Right lobe of liver (tissue), 6 donors: ENCODE results near the gene H6PD. TPM values are rescaled to one million over a fixed set of nuclear protein-coding genes. Genes with fewer than 3 reads are reported as not detected.

Source experiments
- ATAC-seq, 4 donors: fragments of 200-7000 bp; cut with Tn5 transposase; one replicate each; pipeline ENCODE4 v1.9.1; 2020; ENCODE audit warnings: mild to moderate bottlenecking in 4 of 4, moderate library complexity in 4 of 4
- DNase-seq, 3 donors: peaks; one replicate each; pipeline ENCODE4 v3.0.0-alpha.2; 2020
- H3K27ac ChIP-seq, 3 donors: fragments of 200-600 bp; one replicate each; pipeline ENCODE4 v1.8.0; 2022
- H3K27me3 ChIP-seq, 2 donors: fragments of 200-600 bp; one replicate each; pipeline ENCODE4 v1.8.0; 2022
- H3K36me3 ChIP-seq, 4 donors: fragments of 200-600 bp; sonication (generic) in 1 of 4; one replicate each; pipeline versions ENCODE4 v1.5.1 to v1.8.0; 2017 to 2022; ENCODE audit warnings: control low read depth in 1 of 4
- H3K4me1 ChIP-seq, 4 donors: fragments of 200-600 bp; sonication (generic) in 1 of 4; one replicate each; pipeline versions ENCODE4 v1.5.1 to v1.8.0; 2017 to 2022; ENCODE audit warnings: control low read depth in 1 of 4
- H3K4me3 ChIP-seq, 3 donors: fragments of 200-600 bp; one replicate each; pipeline ENCODE4 v1.8.0; 2022
- H3K9me3 ChIP-seq, 4 donors: fragments of 200-600 bp; sonication (generic) in 1 of 4; one replicate each; pipeline versions ENCODE4 v1.5.1 to v1.8.0; 2017 to 2022; ENCODE audit warnings: control low read depth in 1 of 4
- CTCF ChIP-seq, 4 donors: fragments of 200-600 bp in 3 of 4; fragments of 450-650 bp in 1 of 4; IDR thresholded peaks; one replicate each; pipeline versions ENCODE4 v1.5.1 to v1.8.0; 2016 to 2022; ENCODE audit warnings: antibody characterized with exemption in 4 of 4, mild to moderate bottlenecking in 2 of 4
- POLR2A ChIP-seq: fragments of 450-650 bp; IDR thresholded peaks from one replicate; pipeline ENCODE4 v1.6.1; 2017; ENCODE audit warnings: antibody characterized with exemption, mild to moderate bottlenecking
- WGBS: methylation state at CpG from one replicate; pipeline ENCODE4 v1.1.6; 2018; ENCODE audit warnings: low coverage, low lambda C conversion rate; ENCODE audit not compliant: insufficient coverage; ENCODE audit errors: missing lambda C conversion rate; 5-methylcytosine and 5-hydroxymethylcytosine counted together
- intact Hi-C, 2 donors: fragments of 100-400 bp; cut with DNase I; formaldehyde crosslinking; loops; one replicate each; pipeline versions ENCODE4 v1.11.2 to v1.14.1; 2022
- total RNA-seq, 6 experiments: library from RNA; depleted of rRNA in 2 of 6; stranded (reverse); fragments of >200 nt in 2 of 6; fragmentation: NEBNext Ultra II Directional in 3 of 6; extraction: Animal tissue kit (Norgen Biotek cat#: 25700) in 3 of 6; gene quantifications; one replicate each; pipeline versions ENCODE4 v1.1.0 to v1.2.4, GENCODE V29; 2016 to 2023
- donor health status: DM: no; HTN: yes; CAD: no.
- donor health status: DM: no; HTN: no; CAD: no.
- donor health status: DM: no; HTN: no; CAD: no.
- donor health status: DM: no; HTN: yes; CAD: no.
- donor health status: DM: no; HTN: yes; CAD: no.

The H6PD gene
- total RNA-seq, 6 experiments from 2014 or later = 102 to 158 (median 120) TPM

DNA sequence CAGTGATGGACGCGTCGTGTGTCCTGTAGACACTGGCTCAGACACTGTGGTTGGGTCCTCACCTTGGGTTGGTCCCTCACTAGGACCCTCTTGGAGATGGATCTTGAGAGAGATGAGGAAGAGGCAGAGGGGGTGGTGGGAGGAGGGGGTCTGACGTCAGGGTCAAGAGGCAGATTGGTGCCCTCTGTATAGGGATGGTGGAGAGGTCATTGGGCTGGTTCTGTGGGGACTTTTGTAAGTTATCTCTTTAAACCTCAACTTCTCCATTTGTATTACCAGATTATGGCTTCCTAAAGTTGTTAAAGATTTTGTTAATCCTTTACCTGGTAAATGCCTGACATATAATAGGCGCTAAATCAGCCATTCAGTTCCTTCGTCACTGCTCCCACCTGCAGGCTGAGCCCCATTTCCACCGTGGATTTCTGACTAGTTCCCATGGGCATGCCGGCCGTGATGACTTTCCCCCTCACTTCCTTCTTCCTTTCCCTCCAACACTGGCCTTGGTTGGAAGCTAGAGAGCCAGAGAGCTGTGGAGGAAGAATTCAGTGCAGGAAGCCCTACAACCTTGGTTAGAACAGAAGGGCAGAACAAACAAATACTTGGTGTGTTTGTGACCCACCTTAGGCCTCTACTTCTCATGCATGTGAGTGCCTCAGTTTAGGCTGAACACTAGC, 8.6 kb downstream of the H6PD start:
- no peak for ATAC-seq
- no peak for TF ChIP-seq POLR2A
- Histone ChIP-seq H3K4me1 (peaks cover 0 to 65% (median 26%) of the 10 kb centered on the region in 4 donors), H3K9me3 (no peaks in the 10 kb centered on the region), H3K4me3 (peak overlapping the region; percentile 54 to 63 (median 58)), H3K27ac (peak overlapping the region; percentile 95 to 99 (median 96)), H3K27me3 (no peaks in the 10 kb centered on the region), H3K36me3 (peaks cover 6 to 31% (median 19%) of the 10 kb centered on the region in 4 donors)
- intact Hi-C loops = no loop called here
- WGBS = 40% methylated on average over 9 of the region's 9 CpGs
- DNase-seq = no peak

DNA sequence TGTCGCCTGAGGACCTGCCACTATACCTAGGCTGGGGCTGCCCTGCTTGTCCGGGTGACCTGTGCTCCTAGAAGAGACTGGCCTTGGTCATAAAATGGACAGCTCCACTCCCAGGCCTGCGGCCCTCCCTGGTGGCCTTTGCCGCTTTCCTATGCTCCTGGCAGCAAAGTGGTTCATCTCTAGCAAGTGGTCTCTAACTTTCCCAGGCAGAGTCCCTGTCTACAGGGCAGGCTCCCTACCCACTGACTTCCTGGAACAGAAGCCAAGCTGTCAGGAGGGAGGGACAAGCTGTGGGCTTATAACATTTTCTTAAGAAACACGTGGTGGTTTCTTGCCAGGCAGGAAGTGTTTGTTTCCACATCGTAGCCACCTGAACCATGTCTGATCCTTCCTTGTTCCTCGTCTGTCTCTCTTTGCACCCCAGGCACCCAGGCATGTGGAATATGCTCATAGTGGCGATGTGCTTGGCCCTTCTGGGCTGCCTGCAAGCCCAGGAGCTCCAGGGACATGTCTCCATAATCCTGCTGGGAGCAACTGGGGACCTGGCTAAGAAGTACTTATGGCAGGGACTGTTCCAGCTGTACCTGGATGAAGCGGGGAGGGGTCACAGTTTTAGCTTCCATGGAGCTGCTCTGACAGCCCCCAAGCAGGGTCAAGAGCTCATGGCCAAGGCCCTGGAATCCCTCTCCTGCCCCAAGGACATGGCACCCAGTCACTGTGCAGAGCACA, 10.1 kb downstream of the H6PD start:
- H3K9me3 ChIP-seq = no peaks in the 10 kb centered on the region
- H3K4me1 ChIP-seq = peaks cover 0 to 65% (median 29%) of the 10 kb centered on the region in 4 donors
- H3K27ac ChIP-seq = peak overlapping the region; percentile 54 to 99 (median 95)
- TF ChIP-seq CTCF (IDR thresholded peaks at IDR 0.05) (no peak), POLR2A (no peak)
- peak overlapping the region in 1 of 3 donors; percentile 58 for H3K4me3 ChIP-seq
- DNase-seq = no peak
- 0% methylated on average over 1 of the region's 9 CpGs for WGBS
- intact Hi-C loops = no loop called here
- no peaks in the 10 kb centered on the region for H3K27me3 ChIP-seq
- no peak for ATAC-seq
- H3K36me3 ChIP-seq = peaks cover 6 to 31% (median 20%) of the 10 kb centered on the region in 4 donors

DNA sequence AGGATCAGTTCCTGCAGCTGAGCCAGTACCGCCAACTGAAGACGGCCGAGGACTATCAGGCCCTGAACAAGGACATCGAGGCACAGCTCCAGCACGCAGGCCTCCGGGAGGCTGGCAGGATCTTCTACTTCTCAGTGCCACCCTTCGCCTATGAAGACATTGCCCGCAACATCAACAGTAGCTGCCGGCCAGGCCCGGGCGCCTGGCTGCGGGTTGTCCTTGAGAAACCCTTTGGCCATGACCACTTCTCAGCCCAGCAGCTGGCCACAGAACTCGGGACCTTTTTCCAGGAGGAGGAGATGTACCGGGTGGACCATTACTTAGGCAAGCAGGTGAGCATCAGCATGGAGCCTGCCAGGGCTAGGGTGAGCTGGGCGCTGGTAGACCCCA, 10.7 kb downstream of the H6PD start:
- ATAC-seq (no peak), DNase-seq (no peak)
- Histone ChIP-seq H3K4me1 (peaks cover 0 to 71% (median 31%) of the 10 kb centered on the region in 4 donors), H3K4me3 (no peak overlapping the region), H3K27me3 (no peaks in the 10 kb centered on the region), H3K27ac (peak overlapping the region in 2 of 3 donors; percentile 20 to 99), H3K36me3 (peaks cover 6 to 31% (median 20%) of the 10 kb centered on the region in 4 donors), H3K9me3 (no peaks in the 10 kb centered on the region)
- 68% methylated on average over 3 of the region's 15 CpGs for WGBS
- intact Hi-C loops = no loop called here
- TF ChIP-seq POLR2A (no peak), CTCF (IDR thresholded peaks at IDR 0.05) (no peak)

- no peaks in the 10 kb centered on the region for H3K27me3 ChIP-seq
- intact Hi-C loops = no loop called here
- TF ChIP-seq CTCF (IDR thresholded peaks at IDR 0.05) (no peak), POLR2A (peak; percentile 23)
- peaks cover 6 to 32% (median 20%) of the 10 kb centered on the region in 4 donors for H3K36me3 ChIP-seq
- H3K27ac ChIP-seq = peak overlapping the region in 2 of 3 donors; percentile 10 to 20
- no peak for ATAC-seq
- no peak for DNase-seq
- WGBS = no CpG with 5 or more reads among the region's 9 CpGs
- no peak overlapping the region for H3K4me3 ChIP-seq
- H3K9me3 ChIP-seq = no peaks in the 10 kb centered on the region
- H3K4me1 ChIP-seq = peaks cover 0 to 74% (median 32%) of the 10 kb centered on the region in 4 donors
These were observed 11.1 kb downstream of the H6PD start for GRCh38 chr1:9245661-9246060.

DNA sequence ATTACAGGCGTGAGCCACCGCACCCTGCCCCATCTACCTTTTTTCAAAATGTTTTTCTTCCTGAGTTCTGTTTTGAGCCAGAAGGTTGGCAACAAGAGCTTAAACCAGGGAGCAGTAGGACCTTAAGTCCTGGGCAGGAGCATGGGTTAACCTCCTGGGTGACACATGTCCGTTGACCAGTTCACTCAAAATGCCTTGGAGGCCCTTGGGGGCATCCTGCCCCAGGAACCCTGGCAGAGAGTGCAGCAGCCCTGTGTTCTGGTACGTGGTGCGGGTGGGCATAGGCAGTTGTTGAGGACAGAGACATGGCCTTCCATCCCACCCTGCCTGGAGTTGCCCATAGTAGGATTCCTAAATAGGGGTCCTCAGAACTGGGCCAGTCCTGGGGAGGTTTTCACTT, 11.6 kb downstream of the H6PD start:
- Histone ChIP-seq H3K36me3 (peaks cover 6 to 37% (median 20%) of the 10 kb centered on the region in 4 donors), H3K27ac (peak overlapping the region in 1 of 3 donors; percentile 10), H3K9me3 (no peaks in the 10 kb centered on the region), H3K4me1 (peaks cover 0 to 80% (median 35%) of the 10 kb centered on the region in 4 donors), H3K4me3 (no peak overlapping the region), H3K27me3 (no peaks in the 10 kb centered on the region)
- DNase-seq (no peak), ATAC-seq (no peak)
- intact Hi-C loops = no loop called here
- WGBS = 94% methylated on average over 2 of the region's 5 CpGs
- no peak for TF ChIP-seq POLR2A
- no peak for TF ChIP-seq CTCF (IDR thresholded peaks at IDR 0.05)
